ENCODE measurements around the gene MELTF.
"Not testable (repeated sequence)": the region's sequence is repeated elsewhere in the genome, so short reads cannot be mapped to it uniquely, and the experiment has no call there.

Gene MELTF

DNA sequence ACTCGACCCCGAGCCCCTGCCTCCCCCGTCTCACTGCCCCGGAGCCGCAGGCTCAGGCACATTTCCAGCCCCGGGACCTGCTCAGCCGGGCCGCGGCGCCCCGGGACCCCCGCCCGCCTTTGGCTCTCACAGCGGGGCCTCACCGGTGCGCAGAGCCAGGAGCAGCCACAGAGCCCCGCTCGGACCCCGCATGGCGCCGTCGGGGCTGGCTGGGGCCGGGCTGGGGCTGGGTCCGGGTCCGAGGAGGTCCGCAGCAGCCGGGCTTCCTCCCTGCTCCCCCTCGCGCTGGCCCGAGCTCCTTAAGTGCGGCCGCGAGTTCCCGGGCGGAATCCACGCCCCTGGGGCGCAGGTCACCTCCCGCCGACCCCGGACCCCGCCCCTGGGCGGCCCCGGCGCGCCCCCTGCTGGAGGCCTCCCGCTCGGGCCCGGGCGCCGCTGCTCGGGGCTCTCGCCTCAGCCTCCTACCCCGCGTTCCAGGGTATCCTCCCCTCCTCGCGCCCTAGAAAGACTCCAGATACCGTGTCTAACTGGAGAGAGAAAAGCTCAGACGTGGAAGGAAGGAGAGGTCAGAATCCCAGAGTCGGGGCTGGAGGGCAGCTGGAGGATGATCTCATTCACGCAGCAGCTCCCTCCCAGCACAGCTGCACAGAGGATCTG is at the start of gene MELTF:
MELTF (minus strand) TSS at position 307 of the 657 bp plus-strand sequence; CDS start at position 192, 115 bp downstream.
- peak; percentile 35 for DNase-seq (ENCODE audit: low read depth, low spot score)
- TF ChIP-seq SUZ12 (IDR thresholded peaks at IDR 0.05; ENCODE audit: extremely low read depth, insufficient read depth, insufficient read length): no peak
- Histone ChIP-seq H3K36me3 (ENCODE audit: insufficient read depth, insufficient read length, low read length) (peaks cover 37% of the 10 kb centered on the region), H3K4me1 (ENCODE audit: insufficient read depth, insufficient read length) (peaks cover 13% of the 10 kb centered on the region), H3K9ac (ENCODE audit: insufficient read length, low read depth) (peak within 1 kb of the TSS; percentile 88), H3K4me3 (ENCODE audit: insufficient read length, low read depth) (peak within 1 kb of the TSS; percentile 55), H3K9me3 (ENCODE audit: insufficient read depth, low read length) (no peaks in the 10 kb centered on the region), H3K27me3 (ENCODE audit: insufficient read depth, insufficient read length) (peaks cover 4% of the 10 kb centered on the region)

DNA sequence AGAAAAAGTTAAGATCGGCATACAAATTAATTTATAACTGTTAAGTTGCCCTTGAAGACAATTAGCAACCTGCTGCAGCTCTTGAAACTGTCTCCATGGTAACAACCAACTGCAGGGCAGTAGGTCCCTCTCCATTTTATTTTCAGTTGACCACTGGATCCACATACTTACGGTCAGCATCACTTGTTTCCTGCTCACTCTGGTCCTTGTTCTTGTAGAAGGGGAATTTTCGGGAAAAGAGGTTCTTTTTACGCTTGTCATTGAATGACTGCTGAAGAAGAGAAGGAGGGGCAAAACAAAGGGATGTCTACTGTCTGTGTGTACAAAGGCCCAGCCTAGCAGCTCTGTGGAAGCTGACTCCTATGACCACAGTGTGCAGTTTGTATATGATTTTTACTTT is 46.8 kb upstream of the MELTF start:
- H3K27me3 ChIP-seq (ENCODE audit: insufficient read depth, insufficient read length): no peaks in the 10 kb centered on the region
- H3K4me3 ChIP-seq (ENCODE audit: insufficient read length, low read depth): no peak overlapping the region
- H3K36me3 ChIP-seq (ENCODE audit: insufficient read depth, insufficient read length, low read length): peaks cover 22% of the 10 kb centered on the region
- no peak for TF ChIP-seq SUZ12 (IDR thresholded peaks at IDR 0.05; ENCODE audit: extremely low read depth, insufficient read depth, insufficient read length)
- no peak for TF ChIP-seq ZNF274 (IDR thresholded peaks at IDR 0.05; ENCODE audit: low read depth, low read length)
- no peak for TF ChIP-seq YY1 (IDR thresholded peaks at IDR 0.05; ENCODE audit: insufficient read depth, insufficient read length)
- DNase-seq (ENCODE audit: low read depth, low spot score): no peak
- no peak overlapping the region for H3K9ac ChIP-seq (ENCODE audit: insufficient read length, low read depth)
- H3K4me1 ChIP-seq (ENCODE audit: insufficient read depth, insufficient read length): no peaks in the 10 kb centered on the region
- H3K9me3 ChIP-seq (ENCODE audit: insufficient read depth, low read length): no peaks in the 10 kb centered on the region

- Histone ChIP-seq H3K4me1 (ENCODE audit: insufficient read depth, insufficient read length) (no peaks in the 10 kb centered on the region), H3K9ac (ENCODE audit: insufficient read length, low read depth) (no peak overlapping the region), H3K4me3 (ENCODE audit: insufficient read length, low read depth) (no peak overlapping the region), H3K36me3 (ENCODE audit: insufficient read depth, insufficient read length, low read length) (peaks cover 28% of the 10 kb centered on the region), H3K27me3 (ENCODE audit: insufficient read depth, insufficient read length) (no peaks in the 10 kb centered on the region), H3K9me3 (ENCODE audit: insufficient read depth, low read length) (no peaks in the 10 kb centered on the region)
- DNase-seq (ENCODE audit: low read depth, low spot score): no peak
- TF ChIP-seq ZNF274 (IDR thresholded peaks at IDR 0.05; ENCODE audit: low read depth, low read length) (no peak), YY1 (IDR thresholded peaks at IDR 0.05; ENCODE audit: insufficient read depth, insufficient read length) (no peak), SUZ12 (IDR thresholded peaks at IDR 0.05; ENCODE audit: extremely low read depth, insufficient read depth, insufficient read length) (no peak)
Measured at GRCh38 chr3:197068077-197068476, 38.5 kb upstream of the MELTF start.

DNA sequence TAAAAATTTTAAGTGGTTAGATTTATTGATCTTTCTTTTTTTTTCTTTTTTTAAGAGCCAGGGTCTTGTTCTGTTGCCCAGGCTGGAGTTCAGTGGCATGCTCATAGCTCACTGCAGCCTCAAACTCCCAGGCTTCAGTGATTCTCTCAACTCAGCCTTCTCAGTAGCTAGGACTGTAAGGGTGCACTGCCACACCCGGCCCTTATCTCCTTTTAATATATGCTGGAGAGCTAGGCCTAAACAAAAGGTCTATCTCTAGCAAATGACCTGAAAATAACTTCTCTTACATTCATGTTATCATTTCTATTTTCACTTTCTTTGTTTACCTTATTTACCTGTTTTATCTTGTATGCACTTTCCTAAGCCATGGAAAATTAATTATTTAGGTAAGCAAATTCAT is 35.2 kb upstream of the MELTF start:
- Histone ChIP-seq H3K9ac (ENCODE audit: insufficient read length, low read depth) (no peak overlapping the region), H3K36me3 (ENCODE audit: insufficient read depth, insufficient read length, low read length) (peaks cover 43% of the 10 kb centered on the region), H3K27me3 (ENCODE audit: insufficient read depth, insufficient read length) (no peaks in the 10 kb centered on the region), H3K9me3 (ENCODE audit: insufficient read depth, low read length) (no peaks in the 10 kb centered on the region), H3K4me3 (ENCODE audit: insufficient read length, low read depth) (no peak overlapping the region), H3K4me1 (ENCODE audit: insufficient read depth, insufficient read length) (no peaks in the 10 kb centered on the region)
- no peak for DNase-seq (ENCODE audit: low read depth, low spot score)
- no peak for TF ChIP-seq ZNF274 (IDR thresholded peaks at IDR 0.05; ENCODE audit: low read depth, low read length)
- no peak for TF ChIP-seq YY1 (IDR thresholded peaks at IDR 0.05; ENCODE audit: insufficient read depth, insufficient read length)
- no peak for TF ChIP-seq SUZ12 (IDR thresholded peaks at IDR 0.05; ENCODE audit: extremely low read depth, insufficient read depth, insufficient read length)

DNA sequence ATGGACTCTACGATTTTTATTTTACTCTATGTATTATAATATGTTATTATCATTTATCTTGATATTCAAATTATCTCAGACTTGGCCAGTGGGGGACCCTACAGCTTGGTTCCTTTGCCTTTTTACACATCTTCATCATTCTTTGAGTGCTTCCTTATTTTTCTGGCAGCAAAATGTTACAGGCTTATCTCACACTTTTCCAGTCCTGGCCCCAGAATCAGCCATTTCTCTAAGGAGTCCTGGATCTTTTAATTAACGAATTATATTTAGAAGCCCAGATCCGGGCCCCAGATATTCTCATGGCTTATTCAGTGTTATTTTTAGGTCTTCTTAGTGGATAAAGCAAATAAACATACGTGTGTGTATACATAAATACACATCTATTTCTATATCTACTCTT is 32.8 kb upstream of the MELTF start:
- Histone ChIP-seq H3K9ac (ENCODE audit: insufficient read length, low read depth) (no peak overlapping the region), H3K9me3 (ENCODE audit: insufficient read depth, low read length) (no peaks in the 10 kb centered on the region), H3K4me1 (ENCODE audit: insufficient read depth, insufficient read length) (no peaks in the 10 kb centered on the region), H3K36me3 (ENCODE audit: insufficient read depth, insufficient read length, low read length) (peaks cover 55% of the 10 kb centered on the region), H3K27me3 (ENCODE audit: insufficient read depth, insufficient read length) (no peaks in the 10 kb centered on the region), H3K4me3 (ENCODE audit: insufficient read length, low read depth) (no peak overlapping the region)
- no peak for TF ChIP-seq ZNF274 (IDR thresholded peaks at IDR 0.05; ENCODE audit: low read depth, low read length)
- no peak for TF ChIP-seq SUZ12 (IDR thresholded peaks at IDR 0.05; ENCODE audit: extremely low read depth, insufficient read depth, insufficient read length)
- no peak for TF ChIP-seq YY1 (IDR thresholded peaks at IDR 0.05; ENCODE audit: insufficient read depth, insufficient read length)
- DNase-seq (ENCODE audit: low read depth, low spot score): no peak

DNA sequence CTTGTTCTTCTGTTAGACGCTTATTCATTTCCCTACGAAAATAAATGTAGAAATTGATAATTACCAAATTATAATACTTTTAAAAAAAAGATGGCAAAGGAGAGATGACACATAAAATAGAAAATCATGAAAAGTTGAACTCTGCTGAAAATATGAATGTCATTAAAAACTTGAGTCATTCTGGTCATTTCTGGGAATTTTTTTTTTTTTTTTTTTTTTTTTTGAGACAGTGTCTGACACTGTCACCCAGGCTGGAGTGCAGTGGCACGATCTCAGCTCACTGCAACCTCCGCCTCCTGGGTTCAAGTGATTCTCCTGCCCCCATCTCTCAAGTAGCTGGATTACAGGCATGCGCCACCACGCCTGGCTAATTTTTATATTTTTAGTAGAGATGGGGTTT is 22.0 kb upstream of the MELTF start:
- DNase-seq (ENCODE audit: low read depth, low spot score); H3K4me3 ChIP-seq (ENCODE audit: insufficient read length, low read depth); H3K9ac ChIP-seq (ENCODE audit: insufficient read length, low read depth); H3K27me3 ChIP-seq (ENCODE audit: insufficient read depth, insufficient read length); H3K9me3 ChIP-seq (ENCODE audit: insufficient read depth, low read length); H3K4me1 ChIP-seq (ENCODE audit: insufficient read depth, insufficient read length): not testable (repeated sequence)
- H3K36me3 ChIP-seq (ENCODE audit: insufficient read depth, insufficient read length, low read length): peaks cover 46% of the 10 kb centered on the region

DNA sequence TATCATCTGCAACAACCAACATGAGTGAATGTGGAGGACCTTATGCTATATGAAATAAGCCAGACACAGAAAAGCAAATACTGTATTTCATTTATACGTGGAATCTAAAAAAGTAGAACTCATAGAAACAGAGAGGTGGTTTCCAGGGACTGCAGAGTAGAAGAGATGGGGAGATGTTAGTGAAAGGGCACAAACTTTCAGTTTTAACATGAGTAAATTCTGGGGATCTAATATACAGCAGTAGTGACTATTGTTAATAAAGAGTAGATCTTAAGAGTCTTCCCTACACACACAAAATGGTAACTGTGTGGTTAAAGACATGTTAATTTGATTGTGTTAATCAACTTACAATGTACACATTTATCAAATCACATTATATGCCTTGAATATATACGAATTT is 20.9 kb upstream of the MELTF start:
- DNase-seq (ENCODE audit: low read depth, low spot score): no peak
- Histone ChIP-seq H3K27me3 (ENCODE audit: insufficient read depth, insufficient read length) (no peaks in the 10 kb centered on the region), H3K36me3 (ENCODE audit: insufficient read depth, insufficient read length, low read length) (peaks cover 43% of the 10 kb centered on the region), H3K9ac (ENCODE audit: insufficient read length, low read depth) (no peak overlapping the region), H3K4me1 (ENCODE audit: insufficient read depth, insufficient read length) (no peaks in the 10 kb centered on the region), H3K4me3 (ENCODE audit: insufficient read length, low read depth) (no peak overlapping the region), H3K9me3 (ENCODE audit: insufficient read depth, low read length) (no peaks in the 10 kb centered on the region)
- no peak for TF ChIP-seq ZNF274 (IDR thresholded peaks at IDR 0.05; ENCODE audit: low read depth, low read length)
- TF ChIP-seq SUZ12 (IDR thresholded peaks at IDR 0.05; ENCODE audit: extremely low read depth, insufficient read depth, insufficient read length): no peak
- no peak for TF ChIP-seq YY1 (IDR thresholded peaks at IDR 0.05; ENCODE audit: insufficient read depth, insufficient read length)

DNA sequence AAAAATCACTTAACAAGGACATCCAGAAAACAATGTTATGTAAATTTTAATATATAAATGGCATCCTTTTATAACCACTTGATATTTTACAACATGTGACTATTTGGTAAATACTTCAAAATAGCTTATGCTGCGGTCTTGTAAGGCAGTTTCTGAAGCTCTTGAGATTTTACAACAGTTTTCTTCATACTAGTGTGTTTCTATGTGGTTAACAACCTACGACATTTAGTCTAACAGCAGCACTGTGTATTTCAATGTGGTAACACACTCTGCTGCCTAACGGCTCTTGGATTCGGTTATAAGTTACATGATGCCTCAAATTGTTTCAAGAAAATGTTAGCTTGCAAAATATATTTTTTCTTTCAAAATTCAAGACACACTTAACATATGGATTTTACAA is 12.9 kb upstream of the MELTF start:
- no peaks in the 10 kb centered on the region for H3K27me3 ChIP-seq (ENCODE audit: insufficient read depth, insufficient read length)
- H3K9me3 ChIP-seq (ENCODE audit: insufficient read depth, low read length): no peaks in the 10 kb centered on the region
- no peaks in the 10 kb centered on the region for H3K4me1 ChIP-seq (ENCODE audit: insufficient read depth, insufficient read length)
- peaks cover 18% of the 10 kb centered on the region for H3K36me3 ChIP-seq (ENCODE audit: insufficient read depth, insufficient read length, low read length)
- no peak for TF ChIP-seq SUZ12 (IDR thresholded peaks at IDR 0.05; ENCODE audit: extremely low read depth, insufficient read depth, insufficient read length)
- no peak for TF ChIP-seq ZNF274 (IDR thresholded peaks at IDR 0.05; ENCODE audit: low read depth, low read length)
- no peak for TF ChIP-seq YY1 (IDR thresholded peaks at IDR 0.05; ENCODE audit: insufficient read depth, insufficient read length)
- no peak for DNase-seq (ENCODE audit: low read depth, low spot score)
- H3K4me3 ChIP-seq (ENCODE audit: insufficient read length, low read depth): no peak overlapping the region
- H3K9ac ChIP-seq (ENCODE audit: insufficient read length, low read depth): no peak overlapping the region

Measured in NT2/D1 (cell line).